HCT116 (cell line): ENCODE data around the gene UQCRC1. TPM values are rescaled to one million over a fixed set of nuclear protein-coding genes. Genes with fewer than 3 reads are reported as not detected.

Experiments used
- ATAC-seq: fragments of 200-7000 bp; cut with Tn5 transposase; 2 replicates; pipeline ENCODE4 v1.9.1; 2020; ENCODE audit warnings: mild to moderate bottlenecking, moderate library complexity
- BruUV-seq: library from RNA; stranded (reverse); fragments of 400-500 nt; replicated peaks from 2 replicates; lab custom pipeline; 2021; lab: Mats Ljungman, UMichigan
- CTCF ChIA-PET: fragments of 300-600 bp; sonication (Branson Sonifier 250); formaldehyde crosslinking; loops from one replicate; lab custom pipeline; 2021; ENCODE audit warnings: antibody characterized with exemption; lab: Charles Lee
- POLR2A ChIA-PET: fragments of 300-600, 350-600 bp; sonication (Branson Sonifier 250); formaldehyde crosslinking; loops from one replicate; lab custom pipeline; 2021; ENCODE audit warnings: antibody characterized with exemption; lab: Charles Lee
- RAD21 ChIA-PET, 2 experiments: fragments of 300-600 bp; sonication (Branson Sonifier 250); formaldehyde crosslinking; loops; one replicate each; lab custom pipeline; 2023; ENCODE audit warnings: low total read pairs in 2 of 2; ENCODE audit not compliant: uncharacterized antibody in 2 of 2, unreplicated experiment in 2 of 2, low non-redundant PET in 1 of 2; lab: Charles Lee
- DNase-seq: peaks from one replicate; pipeline ENCODE4 v3.0.0-alpha.2; 2010; ENCODE audit warnings: low read depth, low spot score
- H2AFZ ChIP-seq: fragments of 200-600 bp; shearing (Covaris generic), sonication (generic); 2 replicates; pipeline ENCODE4 v1.6.1; 2017; ENCODE audit warnings: low read depth, mixed run types, mixed read lengths, antibody characterized with exemption, low read length; ENCODE audit not compliant: poor library complexity, severe bottlenecking
- H3K27ac ChIP-seq: 2 replicates; pipeline ENCODE4 v1.5.1; 2012; ENCODE audit warnings: low read depth, low read length
- H3K27me3 ChIP-seq: fragments of 200-600 bp; sonication (generic); 2 replicates; pipeline ENCODE4 v1.6.1; 2016; ENCODE audit warnings: mixed run types, low read length, mixed read lengths; ENCODE audit not compliant: insufficient read depth
- H3K36me3 ChIP-seq, 2 experiments: fragments of 200-500 bp in 1 of 2; fragments of 200-600 bp in 1 of 2; sonication (Bioruptor generic) in 1 of 2; sonication (generic) in 1 of 2; 2 replicates each; pipeline versions ENCODE4 v1.5.1 to v1.6.1; 2014 to 2016; ENCODE audit warnings: low read length in 2 of 2, inconsistent platforms in 1 of 2, mixed read lengths in 1 of 2, mixed run types in 1 of 2; ENCODE audit not compliant: insufficient read depth in 2 of 2, control insufficient read depth in 1 of 2
- H3K4me1 ChIP-seq, 2 experiments: fragments of 200-600 bp in 1 of 2; sonication (generic) in 1 of 2; 2 replicates each; pipeline versions ENCODE4 v1.5.1 to v1.6.1; 2012 to 2017; ENCODE audit warnings: low read length in 2 of 2, inconsistent platforms in 1 of 2, mild to moderate bottlenecking in 1 of 2, mixed read lengths in 1 of 2, mixed run types in 1 of 2, moderate library complexity in 1 of 2; ENCODE audit not compliant: insufficient read depth in 2 of 2, control insufficient read depth in 1 of 2
- H3K4me2 ChIP-seq: fragments of 200-600 bp; sonication (generic); 2 replicates; pipeline ENCODE4 v1.6.1; 2017; ENCODE audit warnings: mixed run types, low read length, mixed read lengths
- H3K4me3 ChIP-seq, 2 experiments: fragments of 200-600 bp in 1 of 2; sonication (generic) in 1 of 2; replicated peaks in 1 of 2; 2 replicates each; pipeline ENCODE4 v1.5.1; 2011 to 2016; ENCODE audit warnings: low read length in 2 of 2, control low read depth in 1 of 2, low read depth in 1 of 2, mild to moderate bottlenecking in 1 of 2, mixed read lengths in 1 of 2, mixed run types in 1 of 2
- H3K79me2 ChIP-seq: fragments of 200-600 bp; sonication (generic); 2 replicates; pipeline ENCODE4 v1.6.1; 2017; ENCODE audit warnings: mild to moderate bottlenecking, mixed run types, low read length, moderate library complexity, mixed read lengths; ENCODE audit not compliant: insufficient read depth
- H3K9ac ChIP-seq: fragments of 200-600 bp; sonication (generic); 2 replicates; pipeline ENCODE4 v1.6.1; 2016; ENCODE audit warnings: low read length, mixed read lengths
- H3K9me2 ChIP-seq: fragments of 200-600 bp; sonication (generic), shearing (Covaris generic); 2 replicates; pipeline ENCODE4 v1.6.1; 2017; ENCODE audit warnings: mixed run types, mild to moderate bottlenecking, moderate library complexity; ENCODE audit not compliant: insufficient read depth
- H3K9me3 ChIP-seq, 2 experiments: fragments of 200-500 bp in 1 of 2; fragments of 200-600 bp in 1 of 2; sonication (Bioruptor generic) in 1 of 2; sonication (generic) in 1 of 2; 2 replicates each; pipeline ENCODE4 v1.6.1; 2014 to 2017; ENCODE audit warnings: low read length in 2 of 2, mixed read lengths in 2 of 2, inconsistent platforms in 1 of 2, low read depth in 1 of 2, mild to moderate bottlenecking in 1 of 2, mixed run types in 1 of 2, moderate library complexity in 1 of 2; ENCODE audit not compliant: control insufficient read depth in 1 of 2, insufficient read depth in 1 of 2
- H4K20me1 ChIP-seq: fragments of 200-600 bp; sonication (generic), shearing (Covaris generic); 2 replicates; pipeline ENCODE4 v1.6.1; 2017; ENCODE audit warnings: mixed run types, mild to moderate bottlenecking, moderate library complexity; ENCODE audit not compliant: insufficient read depth
- ATF3 ChIP-seq: IDR thresholded peaks from 2 replicates; pipeline ENCODE4 v1.6.1; 2012
- POLR2A ChIP-seq: IDR thresholded peaks from 2 replicates; pipeline ENCODE4 v1.7.0; 2011; ENCODE audit warnings: borderline replicate concordance; ENCODE audit not compliant: insufficient read depth, insufficient read length; ENCODE audit errors: extremely low read depth
- POLR2AphosphoS5 ChIP-seq: IDR thresholded peaks from 2 replicates; pipeline ENCODE4 v1.6.1; 2011; ENCODE audit warnings: mild to moderate bottlenecking, low read depth, low read length, moderate library complexity
- RAD21 ChIP-seq: IDR thresholded peaks from 2 replicates; pipeline ENCODE4 v1.6.1; 2012; ENCODE audit warnings: low read depth, mild to moderate bottlenecking
- intact Hi-C: fragments of 100-400 bp; cut with micrococcal nuclease; formaldehyde crosslinking; loops from 2 replicates; pipeline ENCODE4 v1.10.0; 2022
- total RNA-seq: library from RNA; stranded (reverse); gene quantifications from one replicate; pipeline ENCODE4 v1.2.1, GENCODE V29; 2021; ENCODE audit not compliant: unreplicated experiment
- TF ChIP-seq, protein P1 (sequence below), 3 experiments: fragments of 200-600 bp in 1 of 3; sonication (generic) in 1 of 3; IDR thresholded peaks in 2 of 3; conservative IDR thresholded peaks in 1 of 3; 2 replicates each; pipeline ENCODE4 v1.5.1; 2012 to 2017; ENCODE audit warnings: low read depth in 2 of 3, low read length in 2 of 3, antibody characterized with exemption in 1 of 3, borderline replicate concordance in 1 of 3, control low read depth in 1 of 3, mild to moderate bottlenecking in 1 of 3, mixed read lengths in 1 of 3, mixed run types in 1 of 3, moderate library complexity in 1 of 3; ENCODE audit not compliant: insufficient read depth in 1 of 3
- TF ChIP-seq, protein P2 (sequence below): IDR thresholded peaks from 2 replicates; pipeline ENCODE4 v1.6.1; 2012

The UQCRC1 gene
- total RNA-seq, 1 experiment from 2014 or later: 318 TPM

DNA sequence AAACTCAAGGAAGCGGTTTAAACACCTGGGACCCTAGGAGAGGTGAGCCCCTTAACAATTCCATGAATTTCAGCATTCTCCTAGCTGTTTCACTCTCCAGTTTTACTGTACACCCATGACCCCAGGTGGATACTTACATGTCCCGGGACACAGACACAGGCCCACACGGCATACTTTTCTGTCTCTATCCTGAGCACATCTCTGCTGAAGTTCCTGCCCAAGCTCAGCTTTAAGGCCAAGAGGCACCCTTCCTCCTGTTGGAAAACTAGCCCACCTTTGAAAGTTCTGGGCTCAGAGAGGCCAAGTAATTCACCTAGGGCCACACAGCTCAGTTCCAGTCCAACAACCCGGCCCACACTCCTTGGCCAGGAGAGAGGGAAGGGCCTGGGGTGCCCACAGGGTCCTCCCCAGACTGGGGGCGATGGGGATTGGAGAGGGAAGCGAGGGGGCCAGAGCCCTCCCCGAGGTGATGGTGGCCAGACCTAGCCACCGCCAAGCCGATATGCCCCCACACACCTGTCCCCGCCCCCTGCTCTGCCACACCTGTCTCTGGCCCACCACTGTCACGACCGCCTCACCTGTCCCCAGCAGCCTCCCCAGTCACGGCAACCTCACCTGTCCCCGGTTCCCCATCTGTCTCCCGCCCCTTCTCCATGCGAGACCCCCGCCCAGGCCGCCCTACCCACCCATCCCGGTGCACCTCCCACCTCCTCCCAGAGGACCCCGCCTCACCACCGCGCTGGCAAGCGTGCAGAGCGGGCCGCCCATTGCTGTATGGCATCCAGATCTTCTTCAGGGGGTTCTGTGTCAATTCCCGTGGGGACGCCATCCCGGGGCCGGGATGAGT lies 53.3 kb downstream of the UQCRC1 start:
- H3K9me3 ChIP-seq: no peaks in the 10 kb centered on the region
- TSS peak; percentile 57 for BruUV-seq
- H3K4me2 ChIP-seq: peak overlapping the region; percentile 98
- 0 out of 2 replicates have a peak, but pooled peaks have one; percentile 6 for ATAC-seq
- peak overlapping the region; percentile 68 to 82 for H3K4me3 ChIP-seq
- no peak for TF ChIP-seq ATF3
- TF ChIP-seq POLR2A: peak; percentile 8
- TF ChIP-seq, protein P1, sequence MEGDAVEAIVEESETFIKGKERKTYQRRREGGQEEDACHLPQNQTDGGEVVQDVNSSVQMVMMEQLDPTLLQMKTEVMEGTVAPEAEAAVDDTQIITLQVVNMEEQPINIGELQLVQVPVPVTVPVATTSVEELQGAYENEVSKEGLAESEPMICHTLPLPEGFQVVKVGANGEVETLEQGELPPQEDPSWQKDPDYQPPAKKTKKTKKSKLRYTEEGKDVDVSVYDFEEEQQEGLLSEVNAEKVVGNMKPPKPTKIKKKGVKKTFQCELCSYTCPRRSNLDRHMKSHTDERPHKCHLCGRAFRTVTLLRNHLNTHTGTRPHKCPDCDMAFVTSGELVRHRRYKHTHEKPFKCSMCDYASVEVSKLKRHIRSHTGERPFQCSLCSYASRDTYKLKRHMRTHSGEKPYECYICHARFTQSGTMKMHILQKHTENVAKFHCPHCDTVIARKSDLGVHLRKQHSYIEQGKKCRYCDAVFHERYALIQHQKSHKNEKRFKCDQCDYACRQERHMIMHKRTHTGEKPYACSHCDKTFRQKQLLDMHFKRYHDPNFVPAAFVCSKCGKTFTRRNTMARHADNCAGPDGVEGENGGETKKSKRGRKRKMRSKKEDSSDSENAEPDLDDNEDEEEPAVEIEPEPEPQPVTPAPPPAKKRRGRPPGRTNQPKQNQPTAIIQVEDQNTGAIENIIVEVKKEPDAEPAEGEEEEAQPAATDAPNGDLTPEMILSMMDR (IDR thresholded peaks at IDR 0.05 in 2 of 3, conservative IDR thresholded peaks at IDR 0.05 in 1 of 3; ENCODE audit: borderline replicate concordance in 1 of 3, insufficient read depth in 1 of 3, low read depth in 2 of 3, low read length in 2 of 3): no peak
- TF ChIP-seq, protein P2, sequence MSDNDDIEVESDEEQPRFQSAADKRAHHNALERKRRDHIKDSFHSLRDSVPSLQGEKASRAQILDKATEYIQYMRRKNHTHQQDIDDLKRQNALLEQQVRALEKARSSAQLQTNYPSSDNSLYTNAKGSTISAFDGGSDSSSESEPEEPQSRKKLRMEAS: no peak
- no peak for TF ChIP-seq RAD21
- TF ChIP-seq POLR2AphosphoS5: peak; percentile 49; the same call in 1 of the 2 replicates
- TF ChIP-seq, all 23 proteins: peak for 2
- Histone ChIP-seq H3K4me1 (peaks cover 22 to 59% of the 10 kb centered on the region in 2 experiments), H2AFZ (no peak overlapping the region), H3K9ac (peak overlapping the region; percentile 70), H4K20me1 (no peaks in the 10 kb centered on the region), H3K27me3 (no peaks in the 10 kb centered on the region), H3K9me2 (no peaks in the 10 kb centered on the region), H3K27ac (peak overlapping the region; percentile 61), H3K36me3 (peaks cover 2 to 4% of the 10 kb centered on the region in 2 experiments; a peak in 1 of 4 replicates), H3K79me2 (peaks cover 22% of the 10 kb centered on the region; the same call in 1 of the 2 replicates)
- ChIA-PET POLR2A (interaction anchor here (0.6 to 2.6 kb wide), 8 partner anchors 79 to 465 kb away, joined by 3 to 10 read pairs (median 4); partner anchors contain the start of genes ATRIP, NDUFAF3 and SLC26A6), CTCF (interaction anchor here (0.8 to 3.5 kb wide), 9 partner anchors 10 to 315 kb away, joined by 3 to 29 read pairs (median 4); partner anchors contain the start of genes SLC26A6 and ZNF589), RAD21 (interaction anchor here (0.6 to 1.2 kb wide), 4 partner anchors 83 to 361 kb away, joined by 3 to 4 read pairs (median 4); partner anchors contain the start of gene CCDC51 (in 1 of the 2))
- no peak for DNase-seq
- intact Hi-C loops: loop anchor here (2.0 to 10.0 kb wide), 3 partner anchors 51 to 109 kb away; partner anchors contain the start of genes CELSR3, SLC26A6 and UQCRC1
